CD14-positive monocyte (primary cell): ENCODE results near the gene CYB5A. TPM values are rescaled to one million over a fixed set of nuclear protein-coding genes. Genes with fewer than 3 reads are reported as not detected.

Source experiments
- DNase-seq, 3 donors: peaks; one replicate each; pipeline ENCODE4 v3.0.0-alpha.2; 2011 to 2022
- H2AFZ ChIP-seq: 2 replicates; pipeline ENCODE4 v1.6.0; 2012; ENCODE audit warnings: mild to moderate bottlenecking, low read depth, low read length, inconsistent platforms; ENCODE audit not compliant: insufficient read depth, poor library complexity, severe bottlenecking
- H3K27ac ChIP-seq, 2 donors: 1 replicate in 1 of 2; 2 replicates in 1 of 2; pipeline ENCODE4 v1.5.1; 2012 to 2013; ENCODE audit warnings: low read length in 2 of 2, control low read depth in 1 of 2, inconsistent platforms in 1 of 2, low read depth in 1 of 2, mild to moderate bottlenecking in 1 of 2
- H3K27me3 ChIP-seq, 2 donors: one replicate each; pipeline versions ENCODE4 v1.6.0 to v1.6.1; 2011 to 2013; ENCODE audit warnings: low read length in 2 of 2; ENCODE audit not compliant: control insufficient read depth in 2 of 2, insufficient read depth in 2 of 2
- H3K36me3 ChIP-seq, 2 donors: replicated peaks in 1 of 2; 1 replicate in 1 of 2; 2 replicates in 1 of 2; pipeline versions ENCODE4 v1.5.1 to v1.6.1; 2012 to 2013; ENCODE audit warnings: low read length in 2 of 2, control low read depth in 1 of 2, inconsistent platforms in 1 of 2, mild to moderate bottlenecking in 1 of 2; ENCODE audit not compliant: insufficient read depth in 2 of 2, control insufficient read depth in 1 of 2
- H3K4me1 ChIP-seq, 2 donors: 1 replicate in 1 of 2; 2 replicates in 1 of 2; pipeline versions ENCODE4 v1.5.1 to v1.6.1; 2012 to 2013; ENCODE audit warnings: low read length in 2 of 2, control low read depth in 1 of 2, inconsistent platforms in 1 of 2, mild to moderate bottlenecking in 1 of 2, moderate library complexity in 1 of 2; ENCODE audit not compliant: insufficient read depth in 2 of 2, control insufficient read depth in 1 of 2
- H3K4me2 ChIP-seq: replicated peaks from 2 replicates; pipeline ENCODE3; 2012; ENCODE audit warnings: low read length, moderate library complexity, mild to moderate bottlenecking; ENCODE audit not compliant: poor library complexity, severe bottlenecking; ENCODE audit errors: extremely low read depth
- H3K4me3 ChIP-seq, 3 experiments: fragments of 200-600 bp in 1 of 3; sonication (generic) in 1 of 3; replicated peaks in 1 of 3; 1 replicate in 2 of 3; 2 replicates in 1 of 3; pipeline ENCODE4 v1.5.1; 2011 to 2013; ENCODE audit warnings: low read length in 3 of 3, mild to moderate bottlenecking in 3 of 3, control low read depth in 2 of 3, low read depth in 2 of 3, inconsistent platforms in 1 of 3, moderate library complexity in 1 of 3
- H3K79me2 ChIP-seq: 2 replicates; pipeline ENCODE4 v1.6.0; 2012; ENCODE audit warnings: mild to moderate bottlenecking, control low read depth, inconsistent platforms, low read length, moderate library complexity; ENCODE audit not compliant: insufficient read depth
- H3K9ac ChIP-seq: 2 replicates; pipeline ENCODE4 v1.6.0; 2017; ENCODE audit warnings: low read length, mild to moderate bottlenecking; ENCODE audit not compliant: insufficient read depth, poor library complexity, severe bottlenecking
- H3K9me3 ChIP-seq, 2 donors: replicated peaks in 1 of 2; 1 replicate in 1 of 2; 2 replicates in 1 of 2; pipeline versions ENCODE4 v1.5.1 to v1.6.1; 2012 to 2013; ENCODE audit warnings: low read length in 2 of 2, control low read depth in 1 of 2; ENCODE audit not compliant: control insufficient read depth in 1 of 2, insufficient read depth in 1 of 2
- H4K20me1 ChIP-seq: 2 replicates; pipeline ENCODE4 v1.6.0; 2012; ENCODE audit warnings: mild to moderate bottlenecking, low read length, control low read depth, moderate library complexity; ENCODE audit not compliant: insufficient read depth
- H3K27ac Mint-ChIP-seq, 7 donors: one replicate each; pipeline ENCODE4 v1.8.0; 2020; ENCODE audit warnings: mild to moderate bottlenecking in 7 of 7, mixed read lengths in 7 of 7, moderate library complexity in 6 of 7, inconsistent platforms in 2 of 7
- H3K27me3 Mint-ChIP-seq, 3 donors: one replicate each; pipeline ENCODE4 v1.8.0; 2021 to 2022; ENCODE audit warnings: low read depth in 3 of 3, mild to moderate bottlenecking in 3 of 3, mixed read lengths in 3 of 3, moderate library complexity in 3 of 3, inconsistent platforms in 1 of 3
- H3K36me3 Mint-ChIP-seq, 2 donors: one replicate each; pipeline ENCODE4 v1.8.0; 2020; ENCODE audit warnings: mixed read lengths in 2 of 2, inconsistent platforms in 1 of 2, mild to moderate bottlenecking in 1 of 2
- H3K4me1 Mint-ChIP-seq: one replicate; pipeline ENCODE4 v1.8.0; 2020; ENCODE audit warnings: mild to moderate bottlenecking, mixed read lengths
- H3K4me3 Mint-ChIP-seq, 2 donors: one replicate each; pipeline ENCODE4 v1.8.0; 2020; ENCODE audit warnings: mild to moderate bottlenecking in 2 of 2, mixed read lengths in 2 of 2, moderate library complexity in 1 of 2
- H3K9me3 Mint-ChIP-seq, 7 donors: one replicate each; pipeline ENCODE4 v1.8.0; 2020 to 2022; ENCODE audit warnings: mixed read lengths in 7 of 7, mild to moderate bottlenecking in 6 of 7, moderate library complexity in 6 of 7, inconsistent platforms in 2 of 7
- CTCF ChIP-seq: fragments of 200-600 bp; IDR thresholded peaks from one replicate; pipeline ENCODE4 v1.8.0; 2022; ENCODE audit warnings: antibody characterized with exemption, mild to moderate bottlenecking
- WGBS: methylation state at CpG from one replicate; pipeline ENCODE4 v1.1.5; 2013; ENCODE audit warnings: missing lambda C conversion rate; ENCODE audit not compliant: insufficient coverage; 5-methylcytosine and 5-hydroxymethylcytosine counted together
- intact Hi-C, 2 donors: fragments of 100-400 bp; cut with micrococcal nuclease; formaldehyde crosslinking; loops; one replicate each; pipeline versions ENCODE4 v1.15.0 to v1.15.1; 2023
- polyA plus RNA-seq, 3 donors: library from polyadenylated mRNA; depleted of rRNA in 1 of 3; unstranded in 2 of 3; stranded (reverse) in 1 of 3; fragments of 300-500 nt in 2 of 3; fragments of >200 nt in 1 of 3; fragmentation: Illumina TruSeq in 2 of 3; gene quantifications; 1 replicate in 2 of 3; 2 replicates in 1 of 3; pipeline ENCODE4 v1.2.3, GENCODE V29; 2012 to 2021

The CYB5A gene
- polyA plus RNA-seq, 3 donors = 19.0 to 27.6 (median 22.4) TPM

GRCh38 chr18:74326231-74326630, 34.5 kb upstream of the CYB5A start:
- no peak overlapping the region for H2AFZ ChIP-seq
- Mint-ChIP-seq H3K9me3 (no peaks in the 10 kb centered on the region), H3K36me3 (no peaks in the 10 kb centered on the region), H3K4me1 (no peaks in the 10 kb centered on the region), H3K4me3 (no peak overlapping the region), H3K27me3 (peaks cover 0 to 1% (median 0%) of the 10 kb centered on the region in 3 donors), H3K27ac (no peak overlapping the region)
- H3K27ac ChIP-seq = no peak overlapping the region
- H3K9ac ChIP-seq = no peak overlapping the region
- H3K4me1 ChIP-seq = peaks cover 0 to 1% of the 10 kb centered on the region in 2 donors
- H4K20me1 ChIP-seq = no peaks in the 10 kb centered on the region
- peaks cover 0 to 2% of the 10 kb centered on the region in 2 donors for H3K27me3 ChIP-seq
- TF ChIP-seq CTCF = no peak
- no peaks in the 10 kb centered on the region for H3K36me3 ChIP-seq
- no peak overlapping the region for H3K4me2 ChIP-seq
- H3K4me3 ChIP-seq = no peak overlapping the region
- DNase-seq = no peak
- no peaks in the 10 kb centered on the region for H3K79me2 ChIP-seq
- no peaks in the 10 kb centered on the region for H3K9me3 ChIP-seq
- intact Hi-C loops = no loop called here
- WGBS = 100% methylated on average over 1 of the region's 2 CpGs

- Mint-ChIP-seq H3K4me1 (peaks cover 4% of the 10 kb centered on the region), H3K9me3 (peaks cover 5 to 17% (median 8%) of the 10 kb centered on the region in 7 donors), H3K27ac (no peak overlapping the region), H3K4me3 (no peak overlapping the region), H3K36me3 (no peaks in the 10 kb centered on the region), H3K27me3 (no peaks in the 10 kb centered on the region)
- Histone ChIP-seq H3K79me2 (no peaks in the 10 kb centered on the region), H3K4me2 (no peak overlapping the region), H3K4me3 (no peak overlapping the region), H3K9me3 (peaks cover 0 to 10% of the 10 kb centered on the region in 2 donors), H3K27me3 (no peaks in the 10 kb centered on the region), H3K27ac (no peak overlapping the region), H3K36me3 (no peaks in the 10 kb centered on the region), H2AFZ (no peak overlapping the region), H3K9ac (no peak overlapping the region), H4K20me1 (no peaks in the 10 kb centered on the region), H3K4me1 (peaks cover 0 to 3% of the 10 kb centered on the region in 2 donors)
- intact Hi-C loops = no loop called here
- WGBS = 95% methylated on average over 24 of the region's 29 CpGs
- no peak for TF ChIP-seq CTCF
- no peak for DNase-seq
These were observed 24.8 kb upstream of the CYB5A start for GRCh38 chr18:74316257-74317170.
